GM21576 (cell line): ENCODE data around the gene RFXANK.
"Not testable (repeated sequence)": the region's sequence is repeated elsewhere in the genome, so short reads cannot be mapped to it uniquely, and the experiment has no call there.

ENCODE experiments used
- ATAC-seq: cut with Tn5 transposase; IDR thresholded peaks from one replicate; pipeline ENCODE4 v1.9.1; 2021; ENCODE audit warnings: mild to moderate bottlenecking, moderate library complexity; ENCODE audit not compliant: unreplicated experiment

The RFXANK gene

DNA sequence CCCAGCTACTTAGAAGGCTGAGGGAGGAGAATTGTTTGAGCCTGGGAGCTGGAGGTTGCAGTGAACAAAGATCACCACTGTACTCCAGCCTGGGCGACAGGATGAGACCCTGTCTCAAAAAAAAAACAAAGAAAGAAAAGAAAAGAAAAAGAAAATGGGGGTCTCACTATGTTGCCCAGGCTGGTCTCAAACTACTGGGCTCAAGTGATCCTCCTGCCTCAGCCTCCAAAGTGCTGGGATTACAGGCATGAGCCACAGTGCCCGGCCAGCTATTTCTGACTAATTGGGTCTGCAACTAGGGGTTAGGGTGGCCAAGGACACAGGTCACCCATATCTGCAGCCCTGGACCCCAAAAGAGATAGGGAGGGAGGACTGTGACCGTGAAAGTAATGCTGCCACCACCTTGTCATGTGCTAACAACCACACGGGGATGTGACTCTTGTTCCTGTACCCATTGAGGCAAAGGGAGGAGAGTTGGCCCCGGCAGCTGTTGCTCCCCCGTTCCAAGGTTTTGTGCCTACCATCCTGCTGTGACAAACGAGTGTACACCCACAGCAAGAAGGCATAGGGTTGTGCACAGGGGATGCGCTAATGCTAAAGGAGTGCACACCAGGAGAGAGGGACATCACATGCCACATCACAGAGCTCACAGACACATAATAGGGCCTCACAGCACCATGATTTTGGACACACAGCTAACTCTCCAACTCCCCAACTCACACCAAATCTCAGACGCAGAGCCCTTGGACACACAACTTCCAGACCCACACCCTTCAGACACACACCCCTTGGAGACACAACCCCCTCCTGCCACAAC, 22.6 kb upstream of the RFXANK start:
- ATAC-seq = no peak

DNA sequence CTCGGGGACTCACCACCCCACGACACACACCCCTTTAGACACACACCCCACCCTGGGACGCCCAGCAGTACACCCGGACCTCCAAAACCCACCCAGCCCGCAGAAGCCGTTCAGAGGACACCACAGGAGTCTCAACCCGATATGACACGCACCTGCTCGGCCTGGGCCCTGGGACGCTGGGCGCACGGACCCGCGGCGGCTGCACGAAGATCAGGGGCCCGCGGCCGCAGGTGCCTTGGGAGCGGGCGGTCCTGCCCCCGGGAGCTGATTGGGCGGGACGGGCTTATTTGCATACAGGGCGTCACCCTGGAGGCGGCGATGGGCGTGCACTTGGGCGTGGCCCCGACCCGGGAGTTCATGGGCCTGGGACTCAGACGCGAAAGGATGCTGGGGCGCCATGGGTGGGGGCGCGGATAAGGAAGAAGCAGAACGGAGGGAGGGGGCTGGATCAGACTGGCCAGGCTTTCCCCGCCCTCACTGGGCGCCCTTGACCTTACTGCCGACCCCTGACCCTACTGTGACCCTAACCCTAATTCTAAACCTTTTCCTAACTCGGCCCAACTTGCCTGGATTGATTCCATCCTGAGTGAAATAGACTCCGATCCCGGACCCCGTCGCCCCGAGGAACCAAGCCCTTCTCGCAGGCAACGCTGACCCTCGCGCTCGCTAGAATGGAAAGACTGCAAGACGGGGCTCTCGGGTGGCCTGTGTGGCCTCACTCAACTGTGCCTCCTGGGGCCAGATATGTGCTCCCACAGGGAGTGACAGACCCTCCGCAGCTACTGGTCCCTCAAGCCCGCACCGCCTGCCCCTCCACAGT, 21.8 kb upstream of the RFXANK start, which contains the start of gene MEF2B:
Gene MEF2B, minus strand, starts transcription at position 211 of the 820 bp plus-strand sequence. CDS start 19,528 bp downstream, outside the sequence.
- ATAC-seq = peak; percentile 79

DNA sequence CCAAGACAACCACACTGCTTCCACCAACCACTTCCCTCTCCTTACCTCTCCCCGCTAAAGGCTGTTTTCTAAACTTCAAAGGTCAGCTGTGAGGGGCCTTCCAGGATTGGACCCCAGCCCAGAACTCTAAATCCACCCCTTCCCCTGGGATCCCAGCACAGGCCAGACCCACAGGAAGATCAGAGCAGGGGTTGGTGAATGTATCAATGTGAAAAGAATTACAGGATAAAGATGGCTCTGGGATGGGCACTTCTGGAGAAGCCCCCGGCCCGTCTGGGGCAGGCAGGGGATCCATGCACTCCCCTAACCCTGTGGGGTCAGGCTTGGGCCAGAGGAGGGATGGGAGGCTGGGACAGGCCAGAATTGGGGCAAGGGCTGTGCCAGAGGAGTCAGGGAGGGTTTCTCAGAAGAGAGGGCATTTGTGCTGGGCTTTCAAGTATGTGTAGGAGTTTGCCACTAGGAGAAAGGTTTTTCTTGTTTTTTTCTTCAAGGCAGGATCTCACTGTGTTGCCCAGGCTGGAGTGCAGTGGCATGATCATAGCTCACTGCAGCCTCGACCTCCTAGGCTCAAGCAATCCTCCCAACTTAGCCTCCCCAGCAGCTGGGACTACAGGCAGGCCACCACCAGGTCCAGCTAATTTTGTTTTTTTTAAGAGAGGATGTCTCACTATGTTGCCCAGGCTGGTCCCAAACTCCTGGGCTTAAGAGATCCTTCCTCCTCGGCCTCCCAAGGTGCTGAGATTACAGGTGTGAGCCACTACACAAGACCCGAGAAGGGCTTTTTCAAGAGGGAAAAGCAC, 21.0 kb upstream of the RFXANK start:
- no peak for ATAC-seq

DNA sequence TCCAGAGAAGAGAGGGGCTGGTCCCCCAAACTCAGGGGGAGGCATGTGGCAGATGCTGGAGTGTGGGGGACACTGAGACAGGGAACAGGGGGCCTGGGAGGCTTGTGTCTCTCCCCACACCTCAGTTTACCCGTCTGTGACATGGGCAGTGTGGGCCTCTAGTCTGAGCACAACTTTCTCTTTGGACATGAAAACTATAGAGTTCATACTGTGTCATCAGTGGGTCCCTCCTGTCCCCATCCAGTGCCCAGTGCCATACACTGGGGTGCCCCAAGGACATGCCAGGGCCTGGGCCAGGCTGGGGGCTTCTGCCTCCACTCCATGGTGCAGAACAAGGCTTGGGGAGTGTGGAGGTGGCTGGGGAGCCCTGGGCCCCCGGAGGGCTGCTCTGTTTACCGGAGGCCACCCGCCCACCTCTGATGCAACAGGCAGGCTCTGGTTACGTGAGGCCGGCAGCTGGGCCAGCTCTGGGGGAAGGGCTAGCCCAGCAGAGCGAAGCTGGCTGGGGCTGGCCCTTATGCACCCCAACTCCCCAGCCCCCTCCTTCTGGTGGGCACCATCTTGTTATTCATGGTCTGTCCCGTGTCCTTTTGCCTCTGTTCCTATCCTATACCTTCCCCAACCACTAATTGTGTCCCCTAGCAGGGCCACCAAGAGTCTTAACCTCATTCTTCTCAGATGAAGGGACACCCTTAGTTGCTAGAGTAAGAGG, 20.1 kb upstream of the RFXANK start:
- no peak for ATAC-seq

DNA sequence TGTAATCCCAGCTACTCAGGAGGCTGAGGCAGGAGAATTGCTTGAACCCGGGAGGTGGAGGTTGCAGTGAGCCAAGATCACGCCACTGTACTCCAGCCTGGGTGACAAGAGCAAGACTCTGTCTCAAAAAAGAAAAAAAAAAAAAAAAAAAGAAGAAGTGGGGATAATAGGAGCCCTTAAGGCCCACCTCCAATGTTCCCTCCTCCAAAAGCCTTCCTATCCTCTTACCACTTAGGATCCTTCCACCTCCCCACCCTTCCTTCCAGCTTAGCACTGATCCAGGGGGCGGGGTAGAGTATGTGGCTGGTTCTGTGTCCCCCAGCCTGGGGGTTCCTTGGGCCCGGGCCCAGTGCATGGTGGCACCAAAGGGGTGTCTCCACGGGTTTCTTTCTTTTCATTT, 18.8 kb upstream of the RFXANK start:
- ATAC-seq = not testable (repeated sequence)

DNA sequence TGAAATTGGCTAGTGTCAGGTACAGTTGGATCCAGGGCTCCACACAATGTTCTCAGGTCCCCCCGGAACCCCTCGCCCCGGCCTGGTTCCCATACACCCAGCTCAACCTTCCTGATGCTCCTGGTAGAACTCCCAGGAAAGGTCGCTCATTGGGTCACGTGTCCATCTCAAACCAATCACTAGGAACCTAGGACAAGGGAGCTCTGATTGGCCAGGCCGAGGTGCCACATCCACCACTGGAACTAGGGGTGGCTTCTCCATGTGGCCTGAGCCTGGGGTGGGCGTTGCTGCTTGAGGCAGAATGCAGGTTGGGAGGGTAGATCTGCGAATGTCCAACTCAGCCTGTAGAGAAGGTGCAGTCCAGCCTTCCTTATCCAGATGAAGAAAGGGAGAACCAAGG, 15.1 kb upstream of the RFXANK start:
- no peak for ATAC-seq

DNA sequence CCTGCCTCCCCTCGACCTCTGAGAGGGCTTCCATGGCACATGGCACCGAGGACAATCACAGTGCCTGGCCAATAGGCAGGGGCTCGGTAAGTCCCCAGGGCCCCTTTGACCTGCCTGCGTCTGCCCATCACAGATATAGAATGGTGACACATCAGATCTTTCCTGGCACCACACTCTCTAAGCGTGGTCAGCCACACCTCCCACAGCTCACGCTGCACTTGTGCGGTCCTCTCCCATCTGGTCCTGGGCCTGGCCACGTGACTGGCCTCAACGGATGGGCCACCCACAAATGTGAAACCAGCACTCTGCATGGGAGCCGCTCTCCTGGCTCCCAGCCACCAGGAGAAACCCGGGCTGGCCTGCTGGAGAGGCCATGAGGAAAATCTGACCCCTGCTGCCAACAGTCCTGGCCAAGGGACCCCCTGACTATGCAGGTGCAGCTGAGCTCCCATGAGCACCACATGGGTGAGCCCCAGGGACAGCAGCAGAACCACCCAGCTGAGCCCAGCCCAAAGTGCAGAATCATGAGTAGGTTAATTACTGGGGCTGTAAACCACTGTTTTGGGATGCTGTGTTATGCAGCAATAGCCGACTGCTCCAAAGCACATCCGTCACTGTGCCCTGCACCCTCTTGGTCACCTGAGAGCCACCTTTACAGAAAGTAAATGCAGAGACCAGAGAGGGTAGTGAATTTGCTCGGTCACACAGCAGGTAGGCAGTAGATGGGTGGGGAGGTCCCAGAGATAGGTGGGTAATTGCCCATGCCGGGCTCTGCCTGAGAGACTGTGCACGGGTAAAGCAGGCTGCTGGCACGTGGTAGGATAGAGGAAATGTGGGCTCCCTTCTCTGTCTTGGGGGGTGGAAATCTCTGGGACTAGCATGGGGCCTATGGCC, 12.3 kb upstream of the RFXANK start:
- no peak for ATAC-seq

DNA sequence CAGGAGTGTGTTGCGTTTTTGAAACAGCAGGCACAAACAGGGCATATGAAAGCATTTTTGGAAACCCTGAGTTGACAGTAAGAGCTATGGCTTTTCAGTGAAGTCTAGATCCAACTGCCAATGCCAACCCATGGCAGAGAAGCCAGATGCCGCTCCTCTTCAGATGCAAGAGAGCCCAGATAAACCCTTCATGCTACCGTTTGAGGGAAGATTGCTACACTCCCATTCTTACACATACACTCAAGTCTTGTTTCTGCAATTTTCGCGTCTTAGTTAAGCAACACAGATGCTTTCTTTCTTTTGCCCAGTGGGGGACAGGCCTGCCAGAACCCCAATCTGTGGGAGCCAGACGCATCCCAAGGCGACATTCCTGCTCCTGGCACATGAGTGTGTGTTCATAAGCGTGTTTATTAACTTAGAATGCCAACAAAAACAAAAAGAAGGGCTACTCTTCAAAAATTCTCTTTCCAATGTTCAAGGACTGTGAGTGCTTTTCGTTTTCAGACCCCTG, 10.5 kb upstream of the RFXANK start:
- no peak for ATAC-seq

DNA sequence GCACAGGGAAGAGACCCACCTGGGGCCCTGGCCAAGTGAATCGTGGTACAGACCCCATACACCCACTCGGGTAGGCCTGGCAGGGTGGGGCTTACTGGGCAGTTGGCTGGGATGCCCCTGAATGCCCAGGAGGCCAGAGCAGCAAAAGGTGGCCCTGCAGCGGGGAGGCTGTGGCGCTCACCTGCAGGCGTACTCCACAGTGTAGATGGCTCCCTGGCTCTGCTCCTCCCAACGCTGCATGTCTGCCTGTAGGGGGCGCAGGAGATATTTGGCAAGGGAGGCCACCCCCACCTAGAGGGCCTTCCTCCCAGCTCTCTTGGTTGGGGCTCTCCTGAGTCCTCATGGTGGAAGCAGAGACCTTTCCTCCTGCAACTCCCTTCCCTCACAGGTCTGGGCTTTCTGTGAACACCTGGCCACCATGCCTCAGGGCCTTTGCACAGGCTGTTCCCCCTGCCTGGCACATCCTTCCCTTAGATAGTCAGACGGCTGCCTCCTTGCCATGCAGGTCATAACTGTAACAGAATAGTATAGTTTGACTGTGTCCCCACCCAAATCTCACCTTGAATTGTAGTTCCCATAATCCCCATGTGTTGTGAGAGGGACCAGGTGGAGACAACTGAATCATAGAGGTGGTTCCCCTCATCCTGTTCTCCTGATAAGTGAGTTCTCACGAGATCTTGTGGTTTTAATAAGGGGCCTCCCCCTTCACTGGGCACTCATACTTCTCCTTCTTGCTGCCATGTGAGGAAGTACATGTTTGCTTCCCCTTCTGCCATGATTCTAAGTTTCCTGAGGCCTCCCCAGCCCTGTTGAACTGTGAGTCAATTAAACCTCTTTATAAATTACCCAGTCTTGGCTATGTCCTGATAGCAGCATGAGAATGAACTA, 6.0 kb upstream of the RFXANK start:
- ATAC-seq = no peak

DNA sequence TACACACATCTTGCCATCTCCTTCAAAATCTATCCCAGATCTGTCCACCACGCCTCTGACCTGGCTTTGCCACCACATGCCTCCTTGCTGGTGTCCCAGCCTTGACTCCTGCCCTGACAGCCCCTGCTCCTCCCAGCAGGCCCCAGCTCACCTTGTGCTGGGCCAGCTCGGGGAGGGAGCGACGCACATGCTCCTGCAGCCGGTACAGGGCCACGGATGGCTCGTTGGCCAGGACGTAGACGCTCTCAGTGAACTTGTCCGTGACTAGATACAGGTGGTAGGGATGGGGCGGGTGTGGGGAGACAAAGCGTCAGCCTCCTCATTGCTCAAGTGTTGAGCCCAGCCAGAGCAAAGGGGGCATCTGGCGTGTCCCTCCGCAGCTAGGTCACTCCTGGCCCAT, 5.3 kb upstream of the RFXANK start:
- ATAC-seq = no peak

DNA sequence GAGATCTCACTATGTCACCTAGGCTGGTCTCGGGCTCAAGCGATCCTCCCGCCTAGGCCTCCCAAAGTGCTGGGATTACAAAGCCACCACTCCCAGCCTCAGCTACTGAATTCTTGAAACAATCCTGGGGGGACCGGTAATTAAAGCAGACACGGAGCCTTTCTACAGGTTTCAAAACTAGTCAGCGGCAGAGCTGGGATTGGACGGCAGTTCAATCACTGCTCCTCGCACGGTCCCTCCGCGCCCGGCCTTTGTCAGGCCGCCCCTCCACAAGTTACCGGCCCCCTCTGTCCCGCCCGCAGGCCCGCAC, 335 bp upstream of the RFXANK start:
- no peak for ATAC-seq

DNA sequence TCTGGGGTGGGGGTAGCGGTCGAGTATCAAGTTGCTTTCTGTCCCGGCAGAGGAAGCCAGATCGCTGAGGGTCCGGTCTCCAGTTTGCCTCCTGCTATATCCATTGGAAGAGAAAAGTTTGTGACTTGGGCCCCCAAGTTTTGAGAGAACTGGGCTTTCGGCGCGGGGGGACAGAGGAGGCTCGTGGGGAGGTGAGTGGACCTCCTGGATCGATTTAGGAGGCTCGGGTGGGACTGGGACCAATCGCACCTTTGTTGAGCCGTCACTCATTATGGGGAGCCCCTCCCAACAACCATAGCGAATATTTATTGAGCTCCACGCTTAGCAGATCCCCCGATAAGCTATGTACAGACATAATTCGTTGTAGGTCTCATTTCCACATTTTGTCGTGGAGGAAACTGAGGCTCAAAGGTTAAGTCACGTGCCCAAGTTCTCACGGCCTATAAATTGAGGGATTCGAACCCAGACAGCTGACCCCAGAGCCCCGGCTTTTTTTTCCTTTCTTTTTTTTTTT, 909 bp downstream of the RFXANK start:
- ATAC-seq = no peak

DNA sequence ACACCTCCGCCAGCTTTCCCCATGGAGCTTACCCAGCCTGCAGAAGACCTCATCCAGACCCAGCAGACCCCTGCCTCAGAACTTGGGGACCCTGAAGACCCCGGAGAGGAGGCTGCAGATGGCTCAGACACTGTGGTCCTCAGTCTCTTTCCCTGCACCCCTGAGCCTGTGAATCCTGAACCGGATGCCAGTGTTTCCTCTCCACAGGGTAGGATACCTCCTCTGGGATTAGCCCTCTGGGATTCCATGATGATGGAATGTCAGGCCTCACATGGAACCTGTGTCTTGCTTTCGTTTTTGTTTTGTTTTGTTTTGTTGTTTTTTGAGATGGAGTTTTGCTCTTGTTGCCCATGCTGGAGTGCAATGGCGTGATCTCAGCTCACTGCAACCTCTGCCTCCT, 1.9 kb downstream of the RFXANK start:
- no peak for ATAC-seq

DNA sequence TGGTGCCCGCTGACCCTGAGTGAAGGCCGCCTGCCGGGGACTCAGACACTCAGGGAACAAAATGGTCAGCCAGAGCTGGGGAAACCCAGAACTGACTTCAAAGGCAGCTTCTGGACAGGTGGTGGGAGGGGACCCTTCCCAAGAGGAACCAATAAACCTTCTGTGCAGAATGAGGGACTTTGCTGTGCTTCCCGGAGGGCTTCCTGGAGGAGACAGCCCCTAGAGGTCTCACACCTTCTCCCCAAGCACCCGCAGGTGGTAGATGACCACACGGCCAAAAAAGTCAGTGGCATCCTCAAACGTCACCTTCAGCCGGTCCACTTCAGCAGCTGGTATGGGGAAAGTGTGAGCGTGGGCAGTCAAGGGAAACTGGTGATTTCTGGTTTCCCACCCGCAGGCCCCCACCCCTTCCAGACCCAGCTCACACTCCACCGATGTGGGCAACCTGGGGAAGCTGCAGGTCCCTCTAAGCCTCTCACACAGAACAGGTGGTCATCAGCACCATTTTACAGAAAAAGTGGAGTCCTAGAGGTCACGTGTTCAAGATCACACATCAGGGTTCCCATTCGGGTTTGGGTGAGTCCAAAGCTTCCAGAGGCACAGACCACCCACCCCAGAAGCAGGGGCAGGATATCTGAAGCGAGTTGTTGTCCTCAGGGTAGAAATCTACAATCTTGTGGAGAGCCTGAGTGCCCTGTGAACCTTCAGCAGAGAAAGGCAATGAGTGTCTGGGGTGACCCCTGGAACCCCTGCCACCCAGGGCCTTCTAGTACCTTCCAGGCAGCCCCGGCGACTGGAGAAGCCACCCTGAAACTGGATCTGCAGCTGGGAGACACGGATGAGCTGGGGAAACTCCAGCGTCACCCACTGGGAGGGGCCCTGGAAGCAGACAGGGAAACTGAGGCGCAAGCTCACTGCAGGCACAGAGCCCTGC, 9.9 kb downstream of the RFXANK start:
- ATAC-seq = no peak

DNA sequence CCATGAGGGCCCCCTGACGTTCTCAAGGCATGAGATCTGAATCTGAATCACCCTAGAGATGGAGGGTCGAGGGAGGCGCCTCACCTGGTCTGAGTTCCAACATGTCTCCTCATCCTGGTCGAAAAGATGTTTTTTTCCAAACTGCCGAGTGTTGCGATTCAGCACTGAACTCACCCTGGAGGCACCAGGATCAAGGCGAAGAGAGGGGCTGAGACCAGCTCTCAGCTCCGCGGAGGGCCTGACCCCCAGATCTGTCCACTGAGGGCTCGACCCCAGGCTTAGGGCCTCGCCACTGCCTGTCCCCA, 10.6 kb downstream of the RFXANK start:
- no peak for ATAC-seq

DNA sequence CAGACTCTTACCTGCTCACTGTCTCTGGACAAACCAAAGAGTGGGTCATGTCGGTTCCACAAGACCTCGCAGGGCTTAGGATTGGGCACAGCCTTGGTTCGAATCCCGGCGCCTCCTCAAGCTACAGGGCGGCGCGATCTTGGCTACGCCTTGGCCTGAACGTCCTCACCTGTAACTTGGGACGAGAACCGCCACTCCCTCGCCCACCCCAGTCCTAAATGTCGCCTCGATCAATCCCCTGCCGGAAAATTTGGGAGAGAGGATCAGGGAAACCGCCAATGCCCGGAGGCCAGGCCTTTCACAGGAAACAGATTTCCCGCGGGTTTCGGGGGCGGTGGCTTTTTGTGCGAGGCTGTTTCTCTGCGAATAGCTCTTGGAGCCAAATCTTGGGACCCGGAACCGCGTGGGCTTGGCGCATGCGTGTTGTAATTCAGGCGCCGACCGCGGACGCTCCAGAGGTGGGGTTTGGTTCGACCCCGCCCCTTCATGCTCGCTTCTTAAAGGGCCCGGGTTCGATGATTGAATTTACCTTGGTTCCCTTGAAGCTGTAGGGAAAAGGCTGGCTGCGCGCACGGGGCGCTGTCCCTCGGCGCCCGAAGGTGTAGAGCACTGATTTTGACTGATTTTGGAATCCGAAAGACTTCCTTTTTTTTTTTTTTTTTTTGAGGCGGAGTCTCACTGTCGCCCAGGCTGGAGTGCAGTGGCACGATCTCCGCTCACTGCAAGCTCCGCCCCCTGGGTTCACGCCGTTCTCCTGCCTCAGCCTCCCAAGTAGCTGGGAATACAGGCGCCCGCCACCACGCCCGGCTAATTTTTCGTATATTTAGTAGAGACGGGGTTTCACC, 11.2 kb downstream of the RFXANK start, which contains the start of gene NR2C2AP:
Gene NR2C2AP, minus strand, starts transcription at position 403 of the 845 bp plus-strand sequence. Its CDS starts 354 bp downstream, at position 49.
- peak; percentile 77 for ATAC-seq
